Erythroblast (primary cell): Measurements from ENCODE around the gene RRM2.

Experiments used
- GATA1 ChIP-seq: IDR thresholded peaks from 2 replicates; pipeline ENCODE4 v1.6.1; 2011; ENCODE audit warnings: low read depth, mild to moderate bottlenecking, control low read depth, low read length, moderate library complexity
- POLR2A ChIP-seq: IDR thresholded peaks from 2 replicates; pipeline ENCODE4 v1.6.1; 2011; ENCODE audit warnings: mild to moderate bottlenecking, low read length

DNA sequence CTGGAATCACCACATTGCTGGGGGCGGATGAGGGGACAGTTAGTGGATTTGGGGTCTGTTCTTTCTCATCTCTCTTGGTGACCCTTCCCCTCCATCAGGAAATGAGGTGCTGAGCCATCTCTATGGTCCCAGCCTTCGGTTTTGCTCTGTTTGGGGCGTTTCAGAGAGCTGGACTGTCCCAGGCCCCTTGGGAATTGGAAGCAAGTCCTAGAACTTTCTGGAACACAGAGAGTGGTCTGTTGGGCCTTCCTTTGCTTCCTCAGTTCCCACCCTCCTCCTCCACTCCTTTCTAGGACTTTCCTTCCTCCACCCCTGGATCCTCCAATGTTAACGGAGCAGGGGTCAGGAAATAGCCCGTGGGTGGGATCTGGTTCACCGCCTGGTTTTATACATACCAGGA, 17.0 kb downstream of the RRM2 start:
- TF ChIP-seq POLR2A (no peak), GATA1 (no peak)
